ENCODE results near the gene MITF.

MITF gene

GRCh38 chr3:69838696-69839515 lies 99.6 kb downstream of the MITF start:
- DNase-seq (ENCODE audit: low read depth), result no peak

- no peak for DNase-seq (ENCODE audit: low read depth)
Observed at GRCh38 chr3:69842351-69842750, 103.1 kb downstream of the MITF start.

GRCh38 chr3:69842789-69843188 lies 103.5 kb downstream of the MITF start:
- DNase-seq (ENCODE audit: low read depth), result no peak

GRCh38 chr3:69844706-69845105 lies 105.4 kb downstream of the MITF start:
- no peak for DNase-seq (ENCODE audit: low read depth)

GRCh38 chr3:69847303-69847702 lies 108.0 kb downstream of the MITF start:
- DNase-seq (ENCODE audit: low read depth), result no peak

GRCh38 chr3:69848113-69848512 lies 108.8 kb downstream of the MITF start:
- no peak for DNase-seq (ENCODE audit: low read depth)

GRCh38 chr3:69850849-69851248 lies 111.6 kb downstream of the MITF start:
- DNase-seq (ENCODE audit: low read depth), result no peak

GRCh38 chr3:69853027-69853426 lies 113.8 kb downstream of the MITF start:
- no peak for DNase-seq (ENCODE audit: low read depth)

- no peak for DNase-seq (ENCODE audit: low read depth)
Observed at GRCh38 chr3:69855436-69856162, 116.3 kb downstream of the MITF start.

- DNase-seq (ENCODE audit: low read depth), result no peak
Observed at GRCh38 chr3:69856965-69857705, 117.9 kb downstream of the MITF start.

- no peak for DNase-seq (ENCODE audit: low read depth)
Observed at GRCh38 chr3:69861556-69861955, 122.3 kb downstream of the MITF start.

- DNase-seq (ENCODE audit: low read depth), result no peak
Observed at GRCh38 chr3:69864141-69864540, 124.9 kb downstream of the MITF start.

- DNase-seq (ENCODE audit: low read depth), result no peak
Observed at GRCh38 chr3:69864766-69865165, 125.5 kb downstream of the MITF start.

- no peak for DNase-seq (ENCODE audit: low read depth)
Observed at GRCh38 chr3:69865925-69866679, 126.8 kb downstream of the MITF start.

- DNase-seq (ENCODE audit: low read depth), result no peak
Observed at GRCh38 chr3:69866988-69867720, 127.9 kb downstream of the MITF start.

- DNase-seq (ENCODE audit: low read depth), result no peak
Observed at GRCh38 chr3:69867941-69868505, 128.8 kb downstream of the MITF start.

GRCh38 chr3:69868841-69869420 lies 129.7 kb downstream of the MITF start:
- no peak for DNase-seq (ENCODE audit: low read depth)

- peak; percentile 83 for DNase-seq (ENCODE audit: low read depth)
Observed at GRCh38 chr3:69869643-69870042, 130.4 kb downstream of the MITF start.

GRCh38 chr3:69871251-69871650 lies 132.0 kb downstream of the MITF start:
- no peak for DNase-seq (ENCODE audit: low read depth)

- DNase-seq (ENCODE audit: low read depth), result no peak
Observed at GRCh38 chr3:69871868-69872267, 132.6 kb downstream of the MITF start.
